CD4-positive, alpha-beta T cell (primary cell): Measurements from ENCODE around the gene FGR. TPM values are rescaled to one million over a fixed set of nuclear protein-coding genes. Genes with fewer than 3 reads are reported as not detected.

Source experiments
- ATAC-seq: fragments of 200-7000 bp; cut with Tn5 transposase; one replicate; pipeline ENCODE4 v1.10.0; 2022; ENCODE audit warnings: mild to moderate bottlenecking; ENCODE audit not compliant: poor library complexity
- CTCF ChIA-PET: fragments of 350-600 bp; sonication (Branson Sonifier 250); formaldehyde crosslinking; loops from one replicate; lab custom pipeline; 2021; ENCODE audit warnings: antibody characterized with exemption, inconsistent platforms; lab: Charles Lee
- POLR2A ChIA-PET: fragments of 350-600 bp; sonication (Branson Sonifier 250); formaldehyde crosslinking; loops from one replicate; lab custom pipeline; 2021; ENCODE audit warnings: antibody characterized with exemption, inconsistent platforms; lab: Charles Lee
- DNase-seq, 14 experiments: peaks; one replicate each; pipeline ENCODE4 v3.0.0-alpha.2; 2013 to 2020; ENCODE audit warnings: mixed read lengths in 2 of 14
- H3K27ac ChIP-seq, 2 donors: one replicate each; pipeline versions ENCODE4 v1.5.1 to v1.7.0; 2013; ENCODE audit warnings: low read length in 2 of 2, low read depth in 1 of 2, mild to moderate bottlenecking in 1 of 2
- H3K27me3 ChIP-seq, 2 experiments: 1 replicate in 1 of 2; 2 replicates in 1 of 2; pipeline versions ENCODE4 v1.6.1 to v1.7.0; 2013; ENCODE audit warnings: low read length in 2 of 2, control low read depth in 1 of 2, mild to moderate bottlenecking in 1 of 2, moderate library complexity in 1 of 2; ENCODE audit not compliant: insufficient read depth in 2 of 2, control insufficient read depth in 1 of 2
- H3K36me3 ChIP-seq: one replicate; pipeline ENCODE4 v1.6.1; 2013; ENCODE audit warnings: low read length, control low read depth; ENCODE audit not compliant: insufficient read depth
- H3K4me1 ChIP-seq: one replicate; pipeline ENCODE4 v1.6.1; 2013; ENCODE audit warnings: low read length, control low read depth; ENCODE audit not compliant: insufficient read depth
- H3K4me3 ChIP-seq: one replicate; pipeline ENCODE4 v1.5.1; 2013; ENCODE audit warnings: mild to moderate bottlenecking, low read length, moderate library complexity
- H3K9me3 ChIP-seq, 2 experiments: 1 replicate in 1 of 2; 2 replicates in 1 of 2; pipeline versions ENCODE4 v1.6.1 to v1.7.0; 2013; ENCODE audit warnings: low read length in 2 of 2, mild to moderate bottlenecking in 2 of 2, control low read depth in 1 of 2, moderate library complexity in 1 of 2; ENCODE audit not compliant: control insufficient read depth in 1 of 2, insufficient read depth in 1 of 2
- H3K27ac Mint-ChIP-seq: one replicate; pipeline ENCODE4 v1.8.0; 2020; ENCODE audit warnings: mixed read lengths
- H3K27me3 Mint-ChIP-seq: one replicate; pipeline ENCODE4 v1.8.0; 2021; ENCODE audit warnings: mixed read lengths
- H3K36me3 Mint-ChIP-seq: one replicate; pipeline ENCODE4 v1.8.0; 2021; ENCODE audit warnings: low read depth, mixed read lengths
- H3K4me1 Mint-ChIP-seq: one replicate; pipeline ENCODE4 v1.8.0; 2021; ENCODE audit warnings: low read depth, mixed read lengths
- H3K4me3 Mint-ChIP-seq: one replicate; pipeline ENCODE4 v1.8.0; 2020; ENCODE audit warnings: mild to moderate bottlenecking, mixed read lengths
- H3K9me3 Mint-ChIP-seq: one replicate; pipeline ENCODE4 v1.8.0; 2020; ENCODE audit warnings: mixed read lengths
- CTCF ChIP-seq: fragments of 200-600 bp; IDR thresholded peaks from one replicate; pipeline ENCODE4 v1.8.0; 2022; ENCODE audit warnings: antibody characterized with exemption, mild to moderate bottlenecking
- intact Hi-C, 2 experiments: fragments of 100-400 bp; cut with DNase I in 1 of 2; cut with micrococcal nuclease in 1 of 2; formaldehyde crosslinking; loops; one replicate each; pipeline versions ENCODE4 v1.15.1 to v1.9.0; 2023 to 2025; cut with DNase I, micrococcal nuclease
- total RNA-seq, 174 experiments: library from RNA in 2 of 174; stranded (reverse) in 2 of 174; gene quantifications; one replicate each; pipeline ENCODE4 v1.2.3 and lab custom pipeline; 2021 to 2026

FGR gene
- total RNA-seq, 2 experiments from 2014 or later, result 3.0 to 3.2 TPM

GRCh38 chr1:27583479-27583878 is 51.5 kb downstream of the FGR start:
- Mint-ChIP-seq H3K4me3 (no peak overlapping the region), H3K27me3 (peaks cover 5% of the 10 kb centered on the region), H3K27ac (no peak overlapping the region), H3K9me3 (no peaks in the 10 kb centered on the region), H3K36me3 (peaks cover 7% of the 10 kb centered on the region), H3K4me1 (peaks cover 28% of the 10 kb centered on the region)
- ChIA-PET CTCF (interaction anchor here (1.3 to 2.0 kb wide), 2 partner anchors 15 to 27 kb away, joined by 6 to 9 read pairs; no protein-coding TSS in a partner anchor), POLR2A (no interaction called here)
- no peak overlapping the region for H3K27ac ChIP-seq
- intact Hi-C loops, result no loop called here
- H3K4me1 ChIP-seq, result no peaks in the 10 kb centered on the region
- H3K4me3 ChIP-seq, result no peak overlapping the region
- TF ChIP-seq CTCF, result no peak
- H3K36me3 ChIP-seq, result no peaks in the 10 kb centered on the region
- H3K27me3 ChIP-seq, result no peaks in the 10 kb centered on the region
- no peaks in the 10 kb centered on the region for H3K9me3 ChIP-seq
- no peak for DNase-seq
- no peak for ATAC-seq

GRCh38 chr1:27581823-27582243 is 53.2 kb downstream of the FGR start:
- DNase-seq (no peak), ATAC-seq (no peak)
- H3K4me3 ChIP-seq, result no peak overlapping the region
- no peak overlapping the region for H3K27ac ChIP-seq
- H3K36me3 Mint-ChIP-seq, result peaks cover 7% of the 10 kb centered on the region
- H3K27ac Mint-ChIP-seq, result no peak overlapping the region
- CTCF ChIA-PET, result interaction anchor here (0.6 kb wide), 1 partner anchor 160 kb away, joined by 5 read pairs; no protein-coding TSS in a partner anchor
- no peaks in the 10 kb centered on the region for H3K9me3 ChIP-seq
- POLR2A ChIA-PET, result no interaction called here
- peaks cover 33% of the 10 kb centered on the region for H3K4me1 Mint-ChIP-seq
- no peaks in the 10 kb centered on the region for H3K4me1 ChIP-seq
- TF ChIP-seq CTCF, result no peak
- H3K4me3 Mint-ChIP-seq, result no peak overlapping the region
- H3K27me3 Mint-ChIP-seq, result peaks cover 7% of the 10 kb centered on the region
- no peaks in the 10 kb centered on the region for H3K27me3 ChIP-seq
- intact Hi-C loops, result no loop called here
- H3K9me3 Mint-ChIP-seq, result no peaks in the 10 kb centered on the region
- no peaks in the 10 kb centered on the region for H3K36me3 ChIP-seq

GRCh38 chr1:27577504-27578188 is 57.3 kb downstream of the FGR start:
- Mint-ChIP-seq H3K4me1 (peaks cover 53% of the 10 kb centered on the region), H3K27me3 (peaks cover 10% of the 10 kb centered on the region), H3K9me3 (no peaks in the 10 kb centered on the region), H3K27ac (no peak overlapping the region), H3K4me3 (no peak overlapping the region), H3K36me3 (peaks cover 7% of the 10 kb centered on the region)
- no peak overlapping the region for H3K4me3 ChIP-seq
- no peak overlapping the region for H3K27ac ChIP-seq
- H3K27me3 ChIP-seq, result peaks cover 0 to 5% of the 10 kb centered on the region in 2 experiments
- no peaks in the 10 kb centered on the region for H3K36me3 ChIP-seq
- DNase-seq (no peak), ATAC-seq (no peak)
- intact Hi-C loops, result no loop called here
- no peak for TF ChIP-seq CTCF
- ChIA-PET POLR2A (no interaction called here), CTCF (no interaction called here)
- H3K4me1 ChIP-seq, result peaks cover 14% of the 10 kb centered on the region
- H3K9me3 ChIP-seq, result no peaks in the 10 kb centered on the region
